NCI-H748 (cell line): ENCODE data around the gene SLC4A7.
"Not testable (repeated sequence)": the region's sequence is repeated elsewhere in the genome, so short reads cannot be mapped to it uniquely, and the experiment has no call there.

Source experiments
- DNase-seq: peaks from one replicate; lab custom pipeline; 2025; ENCODE audit not compliant: unreplicated experiment; lab: John Stamatoyannopoulos, UW

Gene SLC4A7

DNA sequence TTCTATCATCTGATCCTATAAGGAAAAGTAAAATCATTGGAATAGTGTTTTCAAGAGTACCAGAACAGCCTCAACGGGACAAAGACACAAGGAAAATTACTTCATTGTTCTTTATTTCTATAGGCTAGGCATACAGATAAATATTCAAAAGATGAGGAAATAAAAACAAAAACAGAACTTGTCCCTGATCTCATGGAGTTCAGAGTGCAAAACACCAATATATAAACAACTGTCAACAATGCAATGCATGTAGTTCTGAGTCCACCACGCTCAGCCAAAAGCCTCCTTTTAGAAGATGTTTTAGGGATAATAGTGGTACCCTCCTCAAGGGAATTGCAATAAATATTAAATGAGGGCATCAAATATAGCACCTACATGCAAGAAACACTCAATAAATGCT, 4.6 kb upstream of the SLC4A7 start:
- DNase-seq = no peak

DNA sequence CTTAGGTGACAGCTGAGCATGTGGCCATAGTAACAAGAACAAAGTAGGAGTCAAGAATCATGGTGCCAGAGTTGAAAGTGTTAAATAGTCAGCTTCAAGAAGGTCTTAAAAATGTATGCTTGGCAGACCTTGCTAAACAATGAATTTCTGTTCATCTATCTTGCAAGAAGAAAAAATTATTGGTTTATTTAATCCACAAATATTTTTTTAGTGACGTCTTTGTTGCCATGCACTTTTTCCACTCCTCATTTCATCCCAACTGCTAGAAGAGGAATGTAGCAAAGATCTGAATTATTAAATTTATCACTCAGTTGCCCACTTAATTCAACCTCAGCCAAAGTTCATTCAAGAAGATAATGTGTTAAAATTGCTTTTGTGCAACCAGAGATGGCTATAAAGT, 3.2 kb upstream of the SLC4A7 start:
- no peak for DNase-seq

DNA sequence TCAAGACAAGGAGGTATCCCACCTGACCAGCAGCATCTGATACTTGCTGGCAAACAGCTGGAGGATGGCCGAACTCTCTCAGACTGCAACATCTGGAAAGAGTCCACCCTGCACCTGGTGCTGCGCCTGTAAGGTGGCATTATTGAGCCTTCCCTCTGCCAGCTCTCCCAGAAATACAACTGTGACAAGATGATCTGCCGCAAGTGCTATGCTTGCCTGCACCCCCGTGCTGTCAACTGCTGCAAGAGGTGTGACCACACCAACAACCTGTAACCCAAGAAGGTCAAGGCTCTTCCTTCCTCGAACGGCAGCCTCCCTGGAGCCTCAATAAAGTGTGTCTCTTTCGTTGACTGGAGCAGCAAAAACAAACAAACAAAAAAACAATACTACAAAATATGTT, 2.2 kb upstream of the SLC4A7 start:
- no peak for DNase-seq

DNA sequence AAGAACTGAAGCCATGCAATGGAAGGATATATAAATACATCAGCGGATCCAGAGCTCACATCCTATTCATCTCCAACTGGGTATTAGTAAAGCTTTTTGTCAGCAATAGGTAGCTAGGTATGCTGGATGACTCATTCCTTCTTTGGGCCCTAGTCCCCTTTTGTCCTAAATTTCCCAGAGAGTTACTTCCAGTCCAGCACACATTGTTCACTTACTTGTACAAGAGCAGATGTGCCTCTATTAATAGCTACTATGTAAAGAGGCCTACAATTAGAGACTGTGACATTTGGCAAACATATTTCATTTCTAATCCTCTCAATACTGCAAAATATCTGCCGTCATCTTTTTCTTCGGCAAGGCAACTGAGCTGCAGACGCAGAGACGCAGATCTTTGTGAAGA, 1.7 kb upstream of the SLC4A7 start:
- no peak for DNase-seq

DNA sequence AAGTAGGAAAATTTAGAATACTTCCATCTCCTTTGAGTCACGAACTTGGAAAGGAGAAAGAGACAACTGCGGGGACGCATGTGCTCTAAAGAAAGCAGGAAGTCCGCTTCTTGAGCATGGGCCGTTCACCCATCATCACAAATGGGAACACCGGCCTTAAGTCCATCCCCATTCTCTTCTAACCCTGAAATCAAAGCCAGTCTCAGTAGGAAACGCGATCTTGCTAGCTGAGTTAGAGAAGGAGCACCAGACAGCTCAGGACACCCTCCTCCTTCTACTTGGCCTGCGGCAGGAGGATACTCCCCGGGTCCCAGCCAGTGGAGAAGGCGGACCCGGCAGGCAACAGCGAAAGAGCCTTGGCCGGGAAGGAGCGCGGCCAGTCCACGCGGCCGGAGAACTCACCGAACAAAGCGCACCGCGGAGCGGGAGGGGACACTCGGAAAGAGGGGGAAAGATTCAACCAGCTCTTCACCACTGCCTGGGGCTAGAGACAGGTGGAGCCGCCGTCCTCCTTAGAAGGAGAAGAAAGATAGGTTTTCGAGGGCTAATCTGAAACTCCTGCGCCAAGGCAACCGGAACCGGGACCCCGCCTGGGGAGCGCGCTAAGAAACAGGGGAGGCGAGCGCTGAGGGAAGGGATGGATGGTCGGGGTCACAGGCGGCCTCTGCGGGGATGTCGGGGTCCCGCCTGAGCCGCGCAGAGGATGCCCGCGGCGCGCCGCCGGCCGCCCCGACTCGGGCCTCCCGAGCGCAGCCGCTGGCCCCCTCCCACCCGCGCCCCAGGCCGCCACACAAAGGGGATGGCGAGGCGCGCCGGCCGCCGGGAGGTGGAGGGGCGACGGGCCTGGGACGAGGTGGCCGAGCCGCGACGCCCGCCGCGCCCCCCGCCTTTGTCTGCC, 818 bp downstream of the SLC4A7 start:
- DNase-seq = peak; percentile 63

DNA sequence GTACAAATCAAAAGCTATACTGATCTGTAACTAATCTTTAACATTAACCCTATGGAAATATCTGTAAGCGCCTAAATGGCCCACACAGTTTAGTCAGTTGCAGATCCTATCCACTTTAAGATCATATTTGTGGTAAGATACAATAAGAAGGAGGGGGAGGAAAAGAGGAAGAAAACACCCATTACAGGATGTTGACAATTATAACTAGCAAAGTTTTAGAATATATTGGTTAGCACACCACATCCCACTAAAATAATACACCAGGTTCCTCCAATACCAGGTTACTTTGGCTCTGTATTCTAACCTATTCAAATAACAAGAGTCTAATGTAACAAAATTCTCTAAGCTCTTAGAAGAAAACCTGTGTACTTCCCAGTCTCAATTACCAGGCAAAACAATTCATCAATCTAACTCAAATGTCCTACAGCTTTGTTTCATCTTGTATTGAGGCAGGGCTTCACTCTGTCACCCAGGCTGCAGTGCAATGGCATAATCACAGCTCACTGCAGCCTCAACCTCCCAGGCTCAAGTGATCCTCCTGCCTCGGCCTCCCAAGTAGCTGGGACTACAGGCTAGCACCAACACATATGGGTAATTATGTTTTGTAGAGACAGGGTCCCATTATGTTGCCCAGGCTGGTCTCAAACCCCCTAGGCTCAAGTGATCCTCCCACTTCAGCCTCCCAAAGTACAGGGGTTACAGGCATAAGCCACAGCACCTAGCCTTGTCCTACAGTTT, 4.2 kb downstream of the SLC4A7 start:
- no peak for DNase-seq

DNA sequence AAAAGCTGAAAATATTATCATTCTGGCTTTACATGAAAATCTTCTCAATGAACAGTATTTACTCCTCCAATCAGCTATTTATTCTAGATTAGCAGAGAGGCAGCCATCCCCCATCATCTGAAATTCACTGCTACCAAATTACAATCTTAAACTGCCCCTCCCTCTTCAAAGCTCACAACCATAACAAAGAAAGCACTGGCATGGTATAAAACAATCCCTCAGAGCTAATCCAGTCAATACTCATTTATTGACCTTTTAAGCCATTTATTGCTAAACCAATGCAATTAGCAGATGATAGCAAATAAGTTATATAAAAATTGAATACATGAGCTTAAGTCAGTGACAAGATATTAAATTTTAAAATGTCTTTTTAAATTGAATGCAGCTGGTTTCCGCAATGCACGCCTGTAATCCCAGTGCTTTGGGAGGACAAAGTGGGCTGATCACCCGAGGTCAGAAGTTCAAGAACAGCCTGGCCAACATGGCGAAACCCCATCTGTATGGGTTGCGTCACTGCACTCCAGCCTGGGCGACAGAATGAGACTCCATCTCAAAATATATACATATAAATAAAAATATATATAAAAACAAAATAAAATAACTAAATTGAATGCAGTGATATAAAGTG, 12.1 kb downstream of the SLC4A7 start:
- no peak for DNase-seq

DNA sequence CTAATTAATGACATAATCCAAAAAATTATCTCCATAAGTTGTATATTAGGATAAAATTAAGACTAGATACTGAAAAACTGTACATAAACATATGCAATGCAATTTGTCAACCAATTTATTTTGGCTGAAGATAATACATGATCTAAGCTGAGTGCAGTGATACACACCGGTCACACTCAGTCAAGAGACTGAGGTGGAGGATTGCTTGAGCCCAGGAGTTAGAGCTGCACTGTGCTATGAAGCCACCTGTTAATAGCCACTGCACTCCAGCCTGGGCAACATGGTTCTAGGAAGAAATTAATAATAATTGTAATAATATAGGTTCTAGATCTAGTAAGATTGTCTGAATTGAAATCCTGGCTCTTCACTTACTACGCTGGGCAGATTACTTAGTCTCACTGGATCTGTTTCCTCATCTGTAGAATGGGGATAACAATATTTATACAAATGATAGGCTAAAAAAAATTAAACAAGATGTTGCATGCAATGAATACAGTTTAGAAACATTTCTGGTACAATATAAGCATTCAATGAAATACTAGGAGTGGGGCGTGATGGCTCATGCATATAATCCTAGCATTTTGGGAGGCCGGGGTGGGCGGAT, 15.8 kb downstream of the SLC4A7 start:
- no peak for DNase-seq

DNA sequence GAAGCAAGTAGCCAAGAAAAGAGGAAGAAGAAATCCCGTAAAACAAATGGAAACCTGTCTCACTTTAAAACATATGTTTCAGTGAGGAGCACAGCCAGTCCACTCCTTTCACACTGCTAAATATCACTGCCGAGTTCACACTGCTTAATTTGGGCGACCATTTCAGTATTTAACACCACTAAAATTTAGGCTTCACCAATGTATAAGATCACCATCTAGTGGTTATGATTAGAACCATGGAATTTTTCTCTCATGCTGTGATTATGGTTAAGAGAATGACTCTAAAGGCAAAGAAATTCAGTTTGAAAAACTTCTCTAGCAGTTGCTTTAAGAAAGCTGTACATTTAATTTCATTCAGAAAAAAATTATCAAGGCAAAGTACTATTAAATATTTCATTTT, 16.6 kb downstream of the SLC4A7 start:
- DNase-seq = peak; percentile 47

DNA sequence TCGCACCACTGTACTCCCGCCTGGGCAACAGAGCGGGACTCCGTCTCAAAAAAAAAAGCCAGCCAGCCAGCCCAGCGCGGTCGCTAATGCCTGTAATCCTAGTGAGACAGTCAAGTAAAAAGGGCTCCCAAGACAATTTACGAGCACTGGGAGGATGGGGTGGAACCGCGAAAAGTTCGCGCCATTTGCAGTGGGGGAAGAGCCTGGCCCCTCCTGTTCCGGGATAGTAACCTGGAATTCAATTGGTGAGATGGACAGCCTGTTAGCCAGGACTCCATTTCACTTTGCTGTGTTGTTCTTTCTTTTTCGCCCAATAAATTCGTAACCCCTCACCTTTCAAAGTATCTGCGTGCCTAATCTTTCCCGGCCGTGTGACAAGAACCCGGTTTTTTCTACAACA, 19.5 kb downstream of the SLC4A7 start:
- DNase-seq = no peak

DNA sequence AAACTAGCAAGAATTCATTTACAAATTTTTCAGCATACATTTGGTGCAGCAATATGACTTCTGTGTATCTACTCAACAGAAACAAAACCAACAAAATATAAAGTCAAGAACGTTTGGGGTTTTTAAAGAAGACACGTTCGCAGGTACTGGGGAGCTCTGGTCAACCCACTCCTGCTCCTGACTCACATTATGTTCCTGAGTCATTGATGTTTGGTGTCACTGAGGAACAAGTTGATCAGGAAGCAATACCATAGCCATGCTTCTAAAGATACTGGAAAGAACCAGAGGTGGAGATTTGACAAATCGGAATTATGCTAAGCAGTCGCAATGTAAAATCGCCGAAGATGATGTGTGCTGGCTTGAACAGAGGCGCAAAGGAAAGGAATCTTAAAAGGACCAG, 22.0 kb downstream of the SLC4A7 start:
- DNase-seq = no peak

DNA sequence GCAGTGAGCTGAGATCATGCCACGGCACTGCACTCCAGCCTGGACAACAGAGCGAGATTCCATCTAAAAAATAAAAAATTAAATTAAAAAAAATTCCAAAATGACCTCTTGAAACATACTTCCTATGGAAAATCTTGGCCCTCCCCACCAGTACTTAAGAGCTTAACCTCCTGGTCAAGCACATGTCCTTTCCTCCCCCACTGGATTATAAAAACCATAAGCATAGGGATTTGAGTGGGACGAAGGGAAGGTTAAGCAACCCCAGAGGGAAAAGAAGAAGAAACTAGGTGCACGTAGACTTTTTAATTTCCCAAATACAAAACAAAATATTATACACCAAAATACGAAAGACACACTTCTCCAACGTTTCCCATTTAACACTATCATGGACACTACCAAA, 25.3 kb downstream of the SLC4A7 start:
- no peak for DNase-seq

DNA sequence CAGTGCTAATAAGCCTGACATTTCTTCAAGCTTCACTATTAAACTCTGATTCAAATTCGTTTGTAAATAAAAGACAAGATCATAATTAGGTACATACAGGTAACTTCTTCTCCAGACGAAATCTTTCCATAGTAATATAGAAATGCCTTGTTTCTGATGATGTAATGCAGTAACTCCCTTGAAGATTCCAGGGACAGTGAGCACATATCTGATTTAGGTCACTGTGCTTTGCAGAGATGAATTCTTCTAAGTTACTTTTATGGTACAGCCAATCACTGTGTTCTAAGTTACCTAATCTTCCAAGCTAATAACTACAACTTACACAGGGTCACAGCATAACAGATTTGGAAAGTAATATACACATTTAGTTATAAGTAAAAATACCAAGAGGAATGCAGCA, 27.6 kb downstream of the SLC4A7 start:
- DNase-seq = no peak

DNA sequence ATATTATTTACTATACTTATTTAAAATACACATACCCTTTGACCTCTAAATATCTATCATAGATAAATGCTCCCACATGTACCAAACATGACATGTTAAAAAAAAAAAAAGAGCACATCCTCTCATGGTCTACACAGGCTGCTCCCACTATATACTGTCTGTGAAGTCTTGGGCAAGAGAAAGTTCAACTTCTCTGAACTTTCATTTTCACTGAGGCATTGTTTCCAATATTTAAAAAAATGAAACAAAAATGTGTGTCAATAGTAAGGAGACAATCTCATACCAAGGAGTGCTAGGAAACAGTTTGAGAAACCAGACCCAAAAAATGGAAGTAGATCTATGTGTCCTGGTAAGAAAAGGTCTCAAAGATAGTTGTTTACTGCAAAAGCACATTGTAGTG, 29.3 kb downstream of the SLC4A7 start:
- no peak for DNase-seq

DNA sequence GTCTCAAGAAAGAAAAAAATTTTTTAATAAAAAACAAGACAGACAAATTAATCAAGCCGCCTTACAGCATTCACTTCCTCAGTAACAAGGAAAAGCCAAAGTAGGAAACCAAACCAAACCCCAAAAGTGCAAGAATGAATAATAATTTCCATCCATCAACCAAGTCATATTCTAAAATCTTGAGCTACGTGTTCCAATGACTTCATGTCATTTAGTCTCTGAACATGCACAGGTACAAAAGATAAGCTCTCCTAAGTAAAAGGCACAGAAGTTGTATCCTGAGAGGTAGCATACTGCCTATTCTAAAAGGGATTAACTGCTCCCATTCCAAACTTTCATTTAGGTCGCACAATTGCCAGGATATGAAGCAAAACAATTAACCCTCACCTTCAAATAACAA, 29.7 kb downstream of the SLC4A7 start:
- no peak for DNase-seq

DNA sequence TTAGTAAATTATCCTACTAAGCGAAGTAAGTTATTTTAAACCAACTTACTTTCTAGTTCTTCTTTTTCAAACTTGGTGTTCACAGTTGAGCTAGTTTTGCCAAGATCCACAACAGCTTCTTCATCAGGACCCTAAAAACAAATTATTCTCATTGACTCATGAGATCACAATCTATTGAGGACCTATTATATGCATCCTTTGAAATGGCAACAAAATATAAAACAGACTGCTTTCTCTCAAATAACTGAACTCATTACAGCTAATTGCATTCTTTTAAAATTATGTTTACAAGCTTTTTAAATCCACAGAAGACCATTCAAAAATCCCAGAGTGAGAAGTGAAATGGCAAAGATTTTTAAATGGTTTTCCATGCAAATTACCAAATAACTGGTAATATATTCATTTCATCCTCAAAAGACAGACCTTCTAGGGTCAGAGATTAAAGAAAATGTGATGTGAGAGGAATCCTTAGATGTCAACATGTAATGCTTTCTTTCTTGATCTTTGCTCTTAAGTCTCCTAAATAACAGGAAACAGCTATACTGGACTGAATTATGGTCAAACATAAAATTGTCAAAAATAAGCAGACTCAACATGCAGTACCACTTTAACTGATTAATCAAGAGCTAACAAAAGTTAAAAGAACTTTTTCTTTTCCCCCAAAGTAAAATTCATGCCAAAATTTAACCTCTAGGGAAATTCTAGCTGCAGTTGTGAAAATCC, 31.7 kb downstream of the SLC4A7 start:
- DNase-seq = no peak

DNA sequence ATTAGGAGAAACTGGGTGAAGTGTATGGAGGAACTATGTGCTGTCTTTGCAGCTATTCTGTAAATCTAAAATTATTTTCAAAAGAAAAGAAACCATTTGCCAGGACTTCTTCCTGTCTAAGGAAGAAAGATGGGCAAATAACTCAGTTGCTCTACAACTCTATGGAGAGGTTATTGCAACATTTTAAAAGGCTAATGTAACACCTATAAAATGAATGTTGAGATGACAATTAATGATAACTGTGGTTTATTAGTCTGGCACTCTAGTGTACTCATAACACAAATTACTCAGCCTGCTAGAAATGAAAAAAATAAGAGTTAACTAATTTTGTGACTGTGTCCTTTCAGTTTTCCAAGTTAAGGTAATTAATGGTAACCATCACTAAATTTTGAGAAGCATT, 32.3 kb downstream of the SLC4A7 start:
- no peak for DNase-seq

DNA sequence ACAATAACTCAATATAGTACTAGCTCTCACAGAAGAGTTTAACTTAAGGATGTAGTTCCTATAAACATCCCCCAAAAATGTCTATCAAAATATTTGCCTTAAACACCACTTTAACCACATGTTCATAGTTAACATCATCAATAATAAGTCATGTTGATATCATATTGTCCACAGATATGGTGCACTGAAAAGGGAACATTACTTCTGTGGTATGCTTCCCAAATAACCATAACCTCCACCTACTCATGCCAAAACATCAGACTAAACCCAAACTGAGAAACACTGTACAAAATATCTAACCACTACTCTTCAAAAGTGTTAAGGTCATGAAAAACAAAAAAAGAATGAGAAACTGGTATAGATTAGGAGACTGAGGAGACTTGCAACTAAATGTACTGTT, 32.9 kb downstream of the SLC4A7 start:
- no peak for DNase-seq

DNA sequence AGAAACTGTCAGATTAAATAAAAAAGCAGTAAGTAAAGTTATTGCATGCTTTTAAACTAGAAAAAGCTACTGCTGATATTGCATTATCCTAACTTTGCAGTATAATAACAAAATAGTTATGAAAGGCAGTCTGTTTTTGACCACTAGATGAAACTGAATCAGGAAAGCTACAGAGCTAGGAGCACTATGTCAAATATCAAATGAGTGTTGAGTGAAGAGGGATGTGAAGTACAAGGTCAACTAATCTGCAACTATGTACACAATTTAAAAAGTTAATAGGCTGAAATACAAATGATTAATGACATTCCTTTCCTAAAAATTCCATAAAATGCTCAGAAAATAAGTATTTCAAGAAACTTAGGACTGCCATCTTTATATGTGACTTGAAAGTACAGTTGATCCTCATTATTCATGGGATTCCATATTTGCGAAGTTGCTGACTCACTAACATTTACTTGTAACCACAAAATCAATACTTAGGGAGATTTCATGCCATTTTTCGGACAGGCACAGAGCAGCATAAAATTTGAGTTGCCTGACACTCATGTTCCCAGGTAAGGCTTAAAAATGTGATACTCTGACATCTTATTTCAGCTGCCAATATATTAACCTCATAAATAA, 34.5 kb downstream of the SLC4A7 start:
- no peak for DNase-seq

DNA sequence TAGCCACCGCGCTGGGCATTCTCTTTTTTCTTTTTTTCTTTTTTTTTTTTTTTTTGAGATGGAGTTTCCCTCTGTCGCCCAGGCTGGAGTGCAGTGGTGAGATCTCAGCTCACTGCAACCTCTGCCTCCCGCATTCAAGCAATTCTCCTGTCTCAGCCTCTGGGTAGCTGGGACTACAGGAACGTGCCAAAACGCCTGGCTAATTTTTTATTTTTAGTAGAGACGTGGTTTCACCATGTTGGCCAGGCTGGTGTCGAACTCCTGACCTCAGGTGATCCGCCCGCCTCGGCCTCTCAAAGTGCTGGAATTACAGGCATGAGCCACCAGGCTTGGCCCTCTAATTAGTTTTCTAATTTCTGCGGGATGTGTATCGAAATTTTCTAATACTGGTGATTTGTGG, 41.2 kb downstream of the SLC4A7 start:
- not testable (repeated sequence) for DNase-seq

DNA sequence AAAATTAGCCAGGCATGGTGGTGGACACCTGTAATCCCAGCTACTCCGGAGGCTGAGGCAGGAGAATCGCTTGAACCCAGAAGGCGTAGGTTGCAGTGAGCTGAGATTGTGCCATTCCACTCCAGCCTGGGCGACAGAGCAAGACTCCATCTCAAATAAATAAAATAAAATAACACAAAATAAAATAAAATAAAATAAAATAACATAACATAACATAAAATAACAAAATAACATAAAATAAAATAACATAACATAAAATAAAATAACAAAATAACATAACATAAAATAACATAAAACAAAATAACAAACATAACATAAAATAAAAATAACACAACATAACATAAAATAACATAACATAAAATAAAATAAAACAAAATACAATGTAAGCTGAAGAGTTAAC, 45.8 kb downstream of the SLC4A7 start:
- not testable (repeated sequence) for DNase-seq
